Adrenal gland (tissue), 5 donors: Measurements from ENCODE around the gene ARHGAP12.
"Not testable (repeated sequence)": the region's sequence is repeated elsewhere in the genome, so short reads cannot be mapped to it uniquely, and the experiment has no call there.

Experiments
- CTCF ChIP-seq, 6 experiments: fragments of 450-650 bp in 4 of 6; fragments of 200-600 bp in 2 of 6; sonication (generic) in 1 of 6; IDR thresholded peaks; 1 replicate in 5 of 6; 2 replicates in 1 of 6; pipeline versions ENCODE4 v1.5.1 to v1.8.0; 2016 to 2021; ENCODE audit warnings: antibody characterized with exemption in 6 of 6, mild to moderate bottlenecking in 2 of 6, moderate library complexity in 1 of 6
- POLR2A ChIP-seq, 2 donors: fragments of 450-650 bp; IDR thresholded peaks; one replicate each; pipeline ENCODE4 v1.6.1; 2017; ENCODE audit warnings: antibody characterized with exemption in 2 of 2, mild to moderate bottlenecking in 2 of 2, moderate library complexity in 1 of 2
- donor health status: DM: no; HTN: no; CAD: no.

- not testable (repeated sequence) for TF ChIP-seq CTCF, POLR2A (IDR thresholded peaks at IDR 0.05)
Observed at GRCh38 chr10:31768935-31769334, 159.7 kb downstream of the ARHGAP12 start.
